Measurements from ENCODE around the gene MEPE.

DNA sequence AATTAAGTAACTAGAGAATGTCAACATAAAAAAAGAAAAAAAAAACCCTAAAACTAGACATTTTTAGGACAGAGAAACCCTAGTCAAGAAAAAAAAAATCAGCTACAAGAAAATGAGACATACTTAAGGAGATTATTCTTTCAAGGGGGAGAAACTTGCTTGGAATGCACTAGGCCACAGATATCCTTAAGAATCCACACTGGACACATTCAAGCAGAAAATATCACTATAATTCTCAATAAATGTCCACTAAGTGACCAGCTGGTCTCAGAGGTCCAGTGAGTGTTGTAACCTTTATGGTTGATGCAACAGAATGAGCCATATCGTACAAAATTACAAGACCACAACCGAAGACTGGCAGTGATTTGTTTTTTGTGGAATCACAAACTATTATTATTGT, 49.0 kb upstream of the MEPE start:
- TF ChIP-seq, protein P1, sequence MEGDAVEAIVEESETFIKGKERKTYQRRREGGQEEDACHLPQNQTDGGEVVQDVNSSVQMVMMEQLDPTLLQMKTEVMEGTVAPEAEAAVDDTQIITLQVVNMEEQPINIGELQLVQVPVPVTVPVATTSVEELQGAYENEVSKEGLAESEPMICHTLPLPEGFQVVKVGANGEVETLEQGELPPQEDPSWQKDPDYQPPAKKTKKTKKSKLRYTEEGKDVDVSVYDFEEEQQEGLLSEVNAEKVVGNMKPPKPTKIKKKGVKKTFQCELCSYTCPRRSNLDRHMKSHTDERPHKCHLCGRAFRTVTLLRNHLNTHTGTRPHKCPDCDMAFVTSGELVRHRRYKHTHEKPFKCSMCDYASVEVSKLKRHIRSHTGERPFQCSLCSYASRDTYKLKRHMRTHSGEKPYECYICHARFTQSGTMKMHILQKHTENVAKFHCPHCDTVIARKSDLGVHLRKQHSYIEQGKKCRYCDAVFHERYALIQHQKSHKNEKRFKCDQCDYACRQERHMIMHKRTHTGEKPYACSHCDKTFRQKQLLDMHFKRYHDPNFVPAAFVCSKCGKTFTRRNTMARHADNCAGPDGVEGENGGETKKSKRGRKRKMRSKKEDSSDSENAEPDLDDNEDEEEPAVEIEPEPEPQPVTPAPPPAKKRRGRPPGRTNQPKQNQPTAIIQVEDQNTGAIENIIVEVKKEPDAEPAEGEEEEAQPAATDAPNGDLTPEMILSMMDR (IDR thresholded peaks at IDR 0.05), result no peak
- TF ChIP-seq POLR2A (IDR thresholded peaks at IDR 0.05), result no peak
